HG03571 (cell line): ENCODE data around the gene BSND.
"Not testable (repeated sequence)": the region's sequence is repeated elsewhere in the genome, so short reads cannot be mapped to it uniquely, and the experiment has no call there.

Experiments
- ATAC-seq: cut with Tn5 transposase; IDR thresholded peaks from one replicate; pipeline ENCODE4 v1.9.1; 2021; ENCODE audit not compliant: unreplicated experiment

The BSND gene

GRCh38 chr1:55015731-55016620 lies 17.2 kb downstream of the BSND start:
- ATAC-seq: no peak

- no peak for ATAC-seq
Measured at GRCh38 chr1:55018395-55018794, 19.7 kb downstream of the BSND start.

- peak; percentile 83 for ATAC-seq
Measured at GRCh38 chr1:55021942-55022546, 23.3 kb downstream of the BSND start.

- not testable (repeated sequence) for ATAC-seq
Measured at GRCh38 chr1:55024163-55024562, 25.4 kb downstream of the BSND start.

GRCh38 chr1:55026682-55027081 lies 27.9 kb downstream of the BSND start:
- ATAC-seq: not testable (repeated sequence)

- not testable (repeated sequence) for ATAC-seq
Measured at GRCh38 chr1:55031098-55031497, 32.4 kb downstream of the BSND start.

GRCh38 chr1:55033265-55033614 lies 34.5 kb downstream of the BSND start:
- ATAC-seq: no peak

DNA sequence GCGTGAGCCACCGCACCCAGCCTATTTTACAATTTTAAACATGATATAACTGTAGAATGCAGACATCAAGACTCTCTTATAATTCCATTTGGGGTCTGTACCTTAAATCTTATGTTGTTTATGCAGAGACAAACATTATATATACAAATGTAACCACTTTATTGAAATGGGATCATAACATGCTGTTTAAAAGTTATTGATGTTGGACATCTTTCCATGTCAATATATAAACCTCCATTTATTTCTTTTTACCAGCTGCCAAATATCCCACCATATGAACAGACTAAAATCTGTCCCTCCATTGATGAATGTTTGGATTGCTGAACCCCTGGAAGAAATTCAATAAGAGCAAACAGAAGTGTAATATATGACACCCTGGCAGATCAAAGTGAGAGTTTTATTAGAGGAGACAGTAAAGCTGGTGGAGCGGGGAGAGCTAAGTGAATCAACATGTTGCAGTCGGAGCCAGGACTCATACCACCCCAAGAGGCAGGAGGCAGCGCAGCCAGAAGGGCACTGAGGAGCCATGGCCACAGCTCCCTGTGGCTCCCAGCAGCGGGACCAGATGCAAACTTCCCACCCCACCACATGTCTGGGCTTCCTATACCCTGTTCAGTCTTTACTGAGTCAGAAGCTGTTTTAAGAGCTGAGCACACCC lies 35.9 kb downstream of the BSND start:
- no peak for ATAC-seq

DNA sequence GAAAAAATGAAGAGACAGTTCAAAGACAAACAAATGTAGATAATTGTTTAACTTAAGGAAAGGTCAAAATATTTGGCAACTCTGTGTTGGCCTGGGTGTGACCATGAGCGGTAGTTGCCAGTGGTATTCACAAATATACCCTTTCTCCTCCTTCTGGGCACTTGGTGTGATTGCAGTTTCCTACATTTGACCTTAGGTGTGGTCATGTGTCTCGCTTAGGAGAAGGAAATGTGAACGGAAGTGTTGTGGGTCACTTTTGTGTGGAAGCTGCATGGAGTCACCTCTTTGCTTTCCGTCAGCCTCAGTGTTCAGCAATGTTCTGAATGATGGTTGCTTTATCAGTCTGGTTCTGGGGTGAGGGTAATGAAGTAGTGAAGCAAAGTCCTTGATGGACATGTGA lies 37.2 kb downstream of the BSND start:
- no peak for ATAC-seq

DNA sequence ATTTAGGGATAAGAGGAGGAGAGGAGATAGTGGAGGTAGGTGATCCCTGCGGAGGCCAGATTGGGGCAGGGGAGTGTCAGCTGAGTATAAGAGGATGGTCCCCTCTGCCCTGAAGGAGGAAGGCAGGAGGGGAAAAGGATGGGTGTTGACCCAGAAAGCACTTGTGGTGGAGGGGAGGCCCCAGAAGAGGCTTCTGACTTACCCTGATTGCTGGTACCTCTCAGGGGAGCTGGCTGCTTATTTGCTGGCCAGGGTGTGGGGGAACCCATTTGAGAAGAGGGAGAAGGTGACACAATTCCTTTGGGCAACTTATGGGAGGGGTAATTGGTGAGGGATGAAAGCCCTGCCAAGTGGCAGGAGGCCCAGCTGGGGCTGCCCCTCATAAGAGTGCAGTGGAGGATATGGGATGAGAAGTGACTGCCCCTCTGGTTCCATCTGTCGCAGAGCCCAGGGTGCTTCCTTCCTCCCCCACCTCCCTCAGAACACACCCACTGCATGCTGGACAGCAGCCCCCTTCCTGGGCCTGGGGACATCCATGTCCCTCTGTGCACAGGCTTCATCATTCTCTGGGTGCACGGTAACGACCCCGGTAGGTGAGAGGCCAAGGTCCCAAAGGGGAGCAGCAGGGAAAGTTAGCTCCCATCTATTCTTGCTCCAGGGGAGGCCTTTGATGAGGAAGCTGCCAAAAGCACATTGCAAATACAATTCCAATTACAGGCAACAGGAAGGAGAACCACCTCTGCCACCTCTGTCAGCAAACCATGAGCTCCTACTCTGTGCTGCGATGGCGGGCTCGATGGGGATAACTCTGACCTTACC lies 39.2 kb downstream of the BSND start:
- ATAC-seq: no peak

GRCh38 chr1:55038552-55038838 lies 39.8 kb downstream of the BSND start:
- no peak for ATAC-seq

DNA sequence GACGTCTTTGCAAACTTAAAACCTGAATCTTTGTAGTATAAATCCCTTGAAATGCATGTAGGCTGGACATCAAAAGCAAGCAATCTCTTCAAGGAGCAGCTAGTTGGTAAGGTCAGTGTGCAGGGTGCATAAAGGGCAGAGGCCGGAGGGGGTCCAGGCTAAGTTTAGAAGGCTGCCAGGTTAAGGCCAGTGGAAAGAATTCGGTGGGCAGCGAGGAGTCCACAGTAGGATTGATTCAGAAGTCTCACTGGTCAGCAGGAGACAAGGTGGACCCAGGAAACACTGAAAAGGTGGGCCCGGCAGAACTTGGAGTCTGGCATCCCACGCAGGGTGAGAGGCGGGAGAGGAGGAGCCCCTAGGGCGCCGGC lies 40.2 kb downstream of the BSND start:
- no peak for ATAC-seq

DNA sequence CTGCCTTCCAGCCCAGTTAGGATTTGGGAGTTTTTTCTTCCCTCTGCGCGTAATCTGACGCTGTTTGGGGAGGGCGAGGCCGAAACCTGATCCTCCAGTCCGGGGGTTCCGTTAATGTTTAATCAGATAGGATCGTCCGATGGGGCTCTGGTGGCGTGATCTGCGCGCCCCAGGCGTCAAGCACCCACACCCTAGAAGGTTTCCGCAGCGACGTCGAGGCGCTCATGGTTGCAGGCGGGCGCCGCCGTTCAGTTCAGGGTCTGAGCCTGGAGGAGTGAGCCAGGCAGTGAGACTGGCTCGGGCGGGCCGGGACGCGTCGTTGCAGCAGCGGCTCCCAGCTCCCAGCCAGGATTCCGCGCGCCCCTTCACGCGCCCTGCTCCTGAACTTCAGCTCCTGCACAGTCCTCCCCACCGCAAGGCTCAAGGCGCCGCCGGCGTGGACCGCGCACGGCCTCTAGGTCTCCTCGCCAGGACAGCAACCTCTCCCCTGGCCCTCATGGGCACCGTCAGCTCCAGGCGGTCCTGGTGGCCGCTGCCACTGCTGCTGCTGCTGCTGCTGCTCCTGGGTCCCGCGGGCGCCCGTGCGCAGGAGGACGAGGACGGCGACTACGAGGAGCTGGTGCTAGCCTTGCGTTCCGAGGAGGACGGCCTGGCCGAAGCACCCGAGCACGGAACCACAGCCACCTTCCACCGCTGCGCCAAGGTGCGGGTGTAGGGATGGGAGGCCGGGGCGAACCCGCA lies 40.8 kb downstream of the BSND start, which contains the start of gene PCSK9:
Gene PCSK9 (plus strand): TSS at position 207 of the 741 bp plus-strand sequence. CDS start 290 bp downstream, at position 497.
- ATAC-seq: no peak

GRCh38 chr1:55040083-55040932 lies 41.6 kb downstream of the BSND start:
- no peak for ATAC-seq

- no peak for ATAC-seq
Measured at GRCh38 chr1:55040933-55041494, 42.3 kb downstream of the BSND start.

- ATAC-seq: no peak
Measured at GRCh38 chr1:55041613-55042012, 42.9 kb downstream of the BSND start.

- ATAC-seq: no peak
Measured at GRCh38 chr1:55043011-55043410, 44.3 kb downstream of the BSND start.

GRCh38 chr1:55043726-55044125 lies 45.0 kb downstream of the BSND start:
- no peak for ATAC-seq

DNA sequence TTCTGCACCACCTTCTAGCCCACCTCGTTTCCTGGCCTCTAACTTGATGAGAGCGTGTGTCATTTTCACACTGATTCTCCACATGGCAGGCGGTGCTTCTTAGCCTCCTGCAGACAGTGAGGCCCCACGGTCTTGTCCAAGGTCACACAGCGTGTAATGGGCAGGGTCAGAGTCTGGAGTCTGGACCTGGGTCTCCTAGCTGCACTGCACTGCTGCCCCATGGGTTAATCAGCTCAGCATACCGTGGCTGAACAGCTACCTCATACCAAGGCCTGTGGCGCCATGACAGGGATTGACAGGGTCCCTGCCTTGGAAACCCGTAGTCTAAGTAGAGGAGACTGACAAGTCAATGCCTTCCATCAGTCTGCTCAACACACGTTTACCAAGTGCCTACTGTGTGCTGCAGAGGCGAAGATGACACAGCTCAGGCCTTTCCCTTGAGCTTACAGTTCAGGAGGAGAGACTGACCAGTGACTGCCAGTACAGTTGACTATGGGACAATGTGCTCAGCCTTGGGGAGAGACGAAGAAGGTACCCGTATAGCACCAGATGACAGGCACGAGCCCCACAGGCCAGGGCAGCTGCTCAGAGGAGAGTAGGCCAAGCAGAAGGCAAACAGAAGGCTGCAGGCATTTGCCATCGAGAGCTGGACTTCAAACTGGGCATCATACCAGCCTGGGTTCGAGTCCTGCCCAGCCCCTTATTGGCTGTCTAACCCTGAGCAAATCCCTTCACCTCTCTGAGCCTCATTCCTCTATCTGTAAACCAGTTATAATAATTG lies 46.1 kb downstream of the BSND start:
- ATAC-seq: no peak
